ENCODE results near the gene CTBP2.
"Not testable (repeated sequence)": the region's sequence is repeated elsewhere in the genome, so short reads cannot be mapped to it uniquely, and the experiment has no call there.

CTBP2 gene

GRCh38 chr10:124993736-124994451 is 166.5 kb downstream of the CTBP2 start:
- no peak for FAIRE-seq

- no peak for FAIRE-seq
Measured at GRCh38 chr10:124993345-124993708, 167.0 kb downstream of the CTBP2 start.

GRCh38 chr10:124992462-124993344 is 167.7 kb downstream of the CTBP2 start:
- FAIRE-seq, result no peak

GRCh38 chr10:124991835-124992234 is 168.5 kb downstream of the CTBP2 start:
- FAIRE-seq, result no peak

- FAIRE-seq, result no peak
Measured at GRCh38 chr10:124990671-124991625, 169.4 kb downstream of the CTBP2 start.

GRCh38 chr10:124989526-124989925 is 170.8 kb downstream of the CTBP2 start:
- FAIRE-seq, result no peak

GRCh38 chr10:124988753-124989152 is 171.6 kb downstream of the CTBP2 start:
- FAIRE-seq, result not testable (repeated sequence)

GRCh38 chr10:124987788-124988187 is 172.6 kb downstream of the CTBP2 start:
- FAIRE-seq, result no peak

GRCh38 chr10:124985162-124985561 is 175.2 kb downstream of the CTBP2 start:
- FAIRE-seq, result no peak

- FAIRE-seq, result no peak
Measured at GRCh38 chr10:124984376-124984775, 176.0 kb downstream of the CTBP2 start.

- FAIRE-seq, result no peak
Measured at GRCh38 chr10:124983321-124983720, 177.0 kb downstream of the CTBP2 start.

GRCh38 chr10:124978376-124978725 is 182.0 kb downstream of the CTBP2 start:
- FAIRE-seq, result peak; percentile 76

- FAIRE-seq, result no peak
Measured at GRCh38 chr10:124977648-124978375, 182.6 kb downstream of the CTBP2 start.

- no peak for FAIRE-seq
Measured at GRCh38 chr10:124977161-124977560, 183.2 kb downstream of the CTBP2 start.

- FAIRE-seq, result no peak
Measured at GRCh38 chr10:124975977-124976514, 184.3 kb downstream of the CTBP2 start.

- FAIRE-seq, result peak; percentile 27
Measured at GRCh38 chr10:124974131-124974530, 186.2 kb downstream of the CTBP2 start.

GRCh38 chr10:124972637-124973036 is 187.7 kb downstream of the CTBP2 start:
- no peak for FAIRE-seq

- no peak for FAIRE-seq
Measured at GRCh38 chr10:124971276-124971675, 189.1 kb downstream of the CTBP2 start.

- FAIRE-seq, result no peak
Measured at GRCh38 chr10:124967255-124967654, 193.1 kb downstream of the CTBP2 start.

GRCh38 chr10:124966008-124966407 is 194.4 kb downstream of the CTBP2 start:
- no peak for FAIRE-seq

- no peak for FAIRE-seq
Measured at GRCh38 chr10:124963866-124964720, 196.3 kb downstream of the CTBP2 start.

Data from islet of Langerhans (tissue), 1 donor.